WTC11 (cell line): ENCODE measurements around the gene USP10.

Experiments used
- AFF4 ChIP-seq: sonication (generic); formaldehyde crosslinking; IDR thresholded peaks from 2 replicates; pipeline ENCODE4 v1.8.1; 2023; ENCODE audit warnings: mild to moderate bottlenecking, missing genetic modification reagents, borderline replicate concordance
- CTCF ChIP-seq: fragments of 200-600 bp; IDR thresholded peaks from 2 replicates; pipeline ENCODE4 v1.8.0; 2022; ENCODE audit warnings: antibody characterized with exemption
- FOXP1 ChIP-seq: sonication (generic); formaldehyde crosslinking; IDR thresholded peaks from 2 replicates; pipeline ENCODE4 v1.8.0; 2022; ENCODE audit warnings: missing genetic modification reagents, mild to moderate bottlenecking, moderate library complexity, borderline replicate concordance
- HMGXB4 ChIP-seq: sonication (generic); formaldehyde crosslinking; IDR thresholded peaks from 2 replicates; pipeline ENCODE4 v1.8.1; 2023; ENCODE audit warnings: mild to moderate bottlenecking, moderate library complexity, missing genetic modification reagents
- OVOL2 ChIP-seq: fragments of 250-450 bp; sonication (Bioruptor Pico); IDR thresholded peaks from 2 replicates; pipeline ENCODE4 v1.9.0; 2021; ENCODE audit warnings: mild to moderate bottlenecking, borderline replicate concordance
- ZBTB21 ChIP-seq: sonication (generic); formaldehyde crosslinking; IDR thresholded peaks from 2 replicates; pipeline ENCODE4 v1.8.1; 2023; ENCODE audit warnings: mild to moderate bottlenecking, missing genetic modification reagents, borderline replicate concordance

DNA sequence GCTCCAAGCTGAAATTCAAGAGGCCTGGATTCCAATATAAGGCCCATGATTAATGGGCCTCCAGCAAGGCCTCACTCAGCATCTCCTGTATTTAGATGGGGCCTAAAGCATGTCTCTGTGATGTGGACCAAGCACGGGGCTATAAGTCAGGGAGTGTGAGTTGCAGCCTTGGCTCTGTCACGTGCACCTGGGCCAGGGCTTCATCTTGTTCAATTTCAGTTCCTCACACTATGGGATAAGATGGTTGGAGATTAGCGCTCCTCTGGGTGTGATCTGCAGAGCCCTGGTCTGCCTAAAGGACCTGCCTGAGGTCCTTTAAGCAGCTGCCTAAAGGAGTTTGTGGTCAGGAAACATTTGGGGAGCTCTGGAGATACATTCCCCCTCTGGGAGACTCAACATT is 26.2 kb upstream of the USP10 start:
- TF ChIP-seq HMGXB4 (CRISPR knock-in tag) (no peak), FOXP1 (CRISPR knock-in tag) (no peak), OVOL2 (CRISPR knock-in tag) (no peak), ZBTB21 (CRISPR knock-in tag) (no peak), AFF4 (CRISPR knock-in tag) (no peak), CTCF (no peak)
